ENCODE data around the gene HSP90AA1.

DNA sequence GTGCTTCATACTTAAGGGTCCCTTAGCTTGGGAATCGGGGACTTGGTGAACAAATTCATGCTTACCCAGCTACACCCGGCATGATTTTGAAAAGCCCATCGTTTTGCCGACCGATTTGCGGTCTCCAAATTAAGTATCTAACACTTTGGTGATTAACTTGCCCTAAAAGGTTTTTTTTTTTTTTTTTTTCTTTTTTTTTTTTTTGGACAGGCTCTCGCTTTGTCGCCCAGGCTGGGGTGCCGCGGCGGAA lies 843 bp upstream of the HSP90AA1 start:
- TF ChIP-seq, protein P1, sequence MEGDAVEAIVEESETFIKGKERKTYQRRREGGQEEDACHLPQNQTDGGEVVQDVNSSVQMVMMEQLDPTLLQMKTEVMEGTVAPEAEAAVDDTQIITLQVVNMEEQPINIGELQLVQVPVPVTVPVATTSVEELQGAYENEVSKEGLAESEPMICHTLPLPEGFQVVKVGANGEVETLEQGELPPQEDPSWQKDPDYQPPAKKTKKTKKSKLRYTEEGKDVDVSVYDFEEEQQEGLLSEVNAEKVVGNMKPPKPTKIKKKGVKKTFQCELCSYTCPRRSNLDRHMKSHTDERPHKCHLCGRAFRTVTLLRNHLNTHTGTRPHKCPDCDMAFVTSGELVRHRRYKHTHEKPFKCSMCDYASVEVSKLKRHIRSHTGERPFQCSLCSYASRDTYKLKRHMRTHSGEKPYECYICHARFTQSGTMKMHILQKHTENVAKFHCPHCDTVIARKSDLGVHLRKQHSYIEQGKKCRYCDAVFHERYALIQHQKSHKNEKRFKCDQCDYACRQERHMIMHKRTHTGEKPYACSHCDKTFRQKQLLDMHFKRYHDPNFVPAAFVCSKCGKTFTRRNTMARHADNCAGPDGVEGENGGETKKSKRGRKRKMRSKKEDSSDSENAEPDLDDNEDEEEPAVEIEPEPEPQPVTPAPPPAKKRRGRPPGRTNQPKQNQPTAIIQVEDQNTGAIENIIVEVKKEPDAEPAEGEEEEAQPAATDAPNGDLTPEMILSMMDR (IDR thresholded peaks at IDR 0.05): no peak
- TF ChIP-seq POLR2A (IDR thresholded peaks at IDR 0.05): no peak

All from esophagus squamous epithelium (tissue), 4 donors.